ENCODE results near the gene RNF212B. TPM values are rescaled to one million over a fixed set of nuclear protein-coding genes. Genes with fewer than 3 reads are reported as not detected.

Gene RNF212B
- total and polyA plus RNA-seq, 2 of the 13 experiments (the other 11 are each of a cell fraction or from before 2014, with no cell fraction given): 0.05 TPM; not detected in 1

DNA sequence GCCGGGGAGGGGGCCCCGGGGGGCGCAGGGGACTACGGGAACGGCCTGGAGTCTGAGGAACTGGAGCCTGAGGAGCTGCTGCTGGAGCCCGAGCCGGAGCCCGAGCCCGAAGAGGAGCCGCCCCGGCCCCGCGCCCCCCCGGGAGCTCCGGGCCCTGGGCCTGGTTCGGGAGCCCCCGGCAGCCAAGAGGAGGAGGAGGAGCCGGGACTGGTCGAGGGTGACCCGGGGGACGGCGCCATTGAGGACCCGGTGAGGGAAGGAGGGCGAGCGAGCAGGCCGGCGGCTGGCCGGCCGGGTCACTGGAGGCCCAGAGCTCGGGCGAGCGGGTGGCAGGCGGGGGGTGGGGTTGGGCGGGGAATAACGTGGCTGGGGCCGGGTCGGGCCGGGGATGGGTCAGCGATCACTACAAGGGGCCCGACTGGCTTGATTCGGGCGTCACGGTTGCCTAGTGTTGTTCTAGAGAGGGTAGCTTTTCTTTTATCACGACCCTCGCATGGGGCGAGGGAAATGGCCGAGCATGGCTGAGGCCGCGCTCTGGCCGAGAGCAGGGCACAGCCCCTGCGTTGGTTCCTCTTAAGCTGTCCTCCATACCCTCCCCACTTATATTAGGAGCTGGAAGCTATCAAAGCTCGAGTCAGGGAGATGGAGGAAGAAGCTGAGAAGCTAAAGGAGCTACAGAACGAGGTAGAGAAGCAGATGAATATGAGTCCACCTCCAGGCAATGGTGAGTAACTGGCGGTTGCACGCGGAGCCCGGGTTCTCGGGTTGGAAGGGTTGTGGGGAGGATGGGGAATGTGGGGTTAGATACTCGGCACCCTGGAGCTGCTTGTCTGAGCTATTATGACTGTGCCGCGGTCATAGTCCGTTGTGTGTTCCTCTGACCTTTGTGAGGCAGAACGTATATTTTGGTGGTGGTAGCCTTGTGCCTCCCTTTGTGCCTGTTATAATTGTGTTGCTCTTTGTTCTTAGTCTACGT, 84.1 kb downstream of the RNF212B start (continued):
- TF ChIP-seq, protein P1, sequence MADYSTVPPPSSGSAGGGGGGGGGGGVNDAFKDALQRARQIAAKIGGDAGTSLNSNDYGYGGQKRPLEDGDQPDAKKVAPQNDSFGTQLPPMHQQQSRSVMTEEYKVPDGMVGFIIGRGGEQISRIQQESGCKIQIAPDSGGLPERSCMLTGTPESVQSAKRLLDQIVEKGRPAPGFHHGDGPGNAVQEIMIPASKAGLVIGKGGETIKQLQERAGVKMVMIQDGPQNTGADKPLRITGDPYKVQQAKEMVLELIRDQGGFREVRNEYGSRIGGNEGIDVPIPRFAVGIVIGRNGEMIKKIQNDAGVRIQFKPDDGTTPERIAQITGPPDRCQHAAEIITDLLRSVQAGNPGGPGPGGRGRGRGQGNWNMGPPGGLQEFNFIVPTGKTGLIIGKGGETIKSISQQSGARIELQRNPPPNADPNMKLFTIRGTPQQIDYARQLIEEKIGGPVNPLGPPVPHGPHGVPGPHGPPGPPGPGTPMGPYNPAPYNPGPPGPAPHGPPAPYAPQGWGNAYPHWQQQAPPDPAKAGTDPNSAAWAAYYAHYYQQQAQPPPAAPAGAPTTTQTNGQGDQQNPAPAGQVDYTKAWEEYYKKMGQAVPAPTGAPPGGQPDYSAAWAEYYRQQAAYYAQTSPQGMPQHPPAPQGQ (CRISPR knock-in tag; IDR thresholded peaks at IDR 0.05; ENCODE audit: borderline replicate concordance): peak; percentile 96; the same call in 1 of the 2 replicates
- TF ChIP-seq KDM5A (IDR thresholded peaks at IDR 0.05; ENCODE audit: borderline replicate concordance, low read length) (peak; percentile 72), MLLT10 (CRISPR knock-in tag; IDR thresholded peaks at IDR 0.05) (peak; percentile 60; the same call in 1 of the 2 replicates), ZNF367 (CRISPR knock-in tag; IDR thresholded peaks at IDR 0.05; ENCODE audit: borderline replicate concordance) (0 out of 2 replicates have a peak, but pooled peaks have one; percentile 28), HNRNPH1 (optimal IDR thresholded peaks at IDR 0.05; ENCODE audit: low read depth, low read length) (no peak), ZNF101 (CRISPR knock-in tag; IDR thresholded peaks at IDR 0.05; ENCODE audit: borderline replicate concordance, low read depth) (no peak), ZBTB1 (CRISPR knock-in tag; IDR thresholded peaks at IDR 0.05; ENCODE audit: borderline replicate concordance) (peak; percentile 84; the same call in 1 of the 2 replicates), EHMT2 (IDR thresholded peaks at IDR 0.05; ENCODE audit: borderline replicate concordance, low read depth, low read length) (no peak), TRIM24 (CRISPR knock-in tag; IDR thresholded peaks at IDR 0.05) (no peak), SPEN (CRISPR knock-in tag; IDR thresholded peaks at IDR 0.05; ENCODE audit: low read depth) (no peak), ZBTB20 (CRISPR knock-in tag; IDR thresholded peaks at IDR 0.05; ENCODE audit: borderline replicate concordance, low read depth) (peak; percentile 65; the same call in 1 of the 2 replicates), ASH2L (IDR thresholded peaks at IDR 0.05; ENCODE audit: insufficient read length, low read depth, low read length) (no peak), ZNF331 (CRISPR knock-in tag; IDR thresholded peaks at IDR 0.05) (no peak), MAFG (CRISPR knock-in tag; IDR thresholded peaks at IDR 0.05) (no peak), ZNF225 (CRISPR knock-in tag; IDR thresholded peaks at IDR 0.05) (peak; percentile 59; the same call in 1 of the 2 replicates)
- TF ChIP-seq, protein P2, sequence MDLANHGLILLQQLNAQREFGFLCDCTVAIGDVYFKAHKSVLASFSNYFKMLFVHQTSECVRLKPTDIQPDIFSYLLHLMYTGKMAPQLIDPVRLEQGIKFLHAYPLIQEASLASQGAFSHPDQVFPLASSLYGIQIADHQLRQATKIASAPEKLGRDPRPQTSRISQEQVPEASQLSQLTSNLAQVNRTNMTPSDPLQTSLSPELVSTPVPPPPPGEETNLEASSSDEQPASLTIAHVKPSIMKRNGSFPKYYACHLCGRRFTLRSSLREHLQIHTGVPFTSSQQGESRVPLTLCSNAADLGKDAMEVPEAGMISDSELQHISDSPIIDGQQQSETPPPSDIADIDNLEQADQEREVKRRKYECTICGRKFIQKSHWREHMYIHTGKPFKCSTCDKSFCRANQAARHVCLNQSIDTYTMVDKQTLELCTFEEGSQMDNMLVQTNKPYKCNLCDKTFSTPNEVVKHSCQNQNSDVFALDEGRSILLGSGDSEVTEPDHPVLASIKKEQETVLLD (CRISPR knock-in tag; IDR thresholded peaks at IDR 0.05; ENCODE audit: low read depth): no peak; the same call in 1 of the 2 replicates
- TF ChIP-seq, protein P3, sequence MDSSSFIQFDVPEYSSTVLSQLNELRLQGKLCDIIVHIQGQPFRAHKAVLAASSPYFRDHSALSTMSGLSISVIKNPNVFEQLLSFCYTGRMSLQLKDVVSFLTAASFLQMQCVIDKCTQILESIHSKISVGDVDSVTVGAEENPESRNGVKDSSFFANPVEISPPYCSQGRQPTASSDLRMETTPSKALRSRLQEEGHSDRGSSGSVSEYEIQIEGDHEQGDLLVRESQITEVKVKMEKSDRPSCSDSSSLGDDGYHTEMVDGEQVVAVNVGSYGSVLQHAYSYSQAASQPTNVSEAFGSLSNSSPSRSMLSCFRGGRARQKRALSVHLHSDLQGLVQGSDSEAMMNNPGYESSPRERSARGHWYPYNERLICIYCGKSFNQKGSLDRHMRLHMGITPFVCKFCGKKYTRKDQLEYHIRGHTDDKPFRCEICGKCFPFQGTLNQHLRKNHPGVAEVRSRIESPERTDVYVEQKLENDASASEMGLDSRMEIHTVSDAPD (CRISPR knock-in tag; IDR thresholded peaks at IDR 0.05): no peak
- TF ChIP-seq, protein P4, sequence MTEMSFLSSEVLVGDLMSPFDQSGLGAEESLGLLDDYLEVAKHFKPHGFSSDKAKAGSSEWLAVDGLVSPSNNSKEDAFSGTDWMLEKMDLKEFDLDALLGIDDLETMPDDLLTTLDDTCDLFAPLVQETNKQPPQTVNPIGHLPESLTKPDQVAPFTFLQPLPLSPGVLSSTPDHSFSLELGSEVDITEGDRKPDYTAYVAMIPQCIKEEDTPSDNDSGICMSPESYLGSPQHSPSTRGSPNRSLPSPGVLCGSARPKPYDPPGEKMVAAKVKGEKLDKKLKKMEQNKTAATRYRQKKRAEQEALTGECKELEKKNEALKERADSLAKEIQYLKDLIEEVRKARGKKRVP (CRISPR knock-in tag; IDR thresholded peaks at IDR 0.05): peak in 1 of 2 experiments; percentile 56; a peak in 1 of 4 replicates
- TF ChIP-seq, protein P5, sequence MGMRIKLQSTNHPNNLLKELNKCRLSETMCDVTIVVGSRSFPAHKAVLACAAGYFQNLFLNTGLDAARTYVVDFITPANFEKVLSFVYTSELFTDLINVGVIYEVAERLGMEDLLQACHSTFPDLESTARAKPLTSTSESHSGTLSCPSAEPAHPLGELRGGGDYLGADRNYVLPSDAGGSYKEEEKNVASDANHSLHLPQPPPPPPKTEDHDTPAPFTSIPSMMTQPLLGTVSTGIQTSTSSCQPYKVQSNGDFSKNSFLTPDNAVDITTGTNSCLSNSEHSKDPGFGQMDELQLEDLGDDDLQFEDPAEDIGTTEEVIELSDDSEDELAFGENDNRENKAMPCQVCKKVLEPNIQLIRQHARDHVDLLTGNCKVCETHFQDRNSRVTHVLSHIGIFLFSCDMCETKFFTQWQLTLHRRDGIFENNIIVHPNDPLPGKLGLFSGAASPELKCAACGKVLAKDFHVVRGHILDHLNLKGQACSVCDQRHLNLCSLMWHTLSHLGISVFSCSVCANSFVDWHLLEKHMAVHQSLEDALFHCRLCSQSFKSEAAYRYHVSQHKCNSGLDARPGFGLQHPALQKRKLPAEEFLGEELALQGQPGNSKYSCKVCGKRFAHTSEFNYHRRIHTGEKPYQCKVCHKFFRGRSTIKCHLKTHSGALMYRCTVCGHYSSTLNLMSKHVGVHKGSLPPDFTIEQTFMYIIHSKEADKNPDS (CRISPR knock-in tag; IDR thresholded peaks at IDR 0.05): no peak

All from HepG2 (cell line).